Activated T-cell treated with anti-CD3 and anti-CD28 coated beads, Interleukin-2, amount 50 U/mL, for 72 hours (primary cell): ENCODE results near the gene NEK4. TPM values are rescaled to one million over a fixed set of nuclear protein-coding genes. Genes with fewer than 3 reads are reported as not detected.

ENCODE experiments used
- ATAC-seq, 2 donors: fragments of 150-1000 bp; cut with Tn5 transposase; replicated peaks in 1 of 2; 2 replicates each; pipeline ENCODE4 v1.10.0; 2021; ENCODE audit warnings: moderate library complexity in 2 of 2, mild to moderate bottlenecking in 1 of 2
- DNase-seq, 2 donors: peaks; one replicate each; pipeline ENCODE4 v3.0.0; 2021 to 2022; ENCODE audit warnings: mixed read lengths in 1 of 2
- H3K27ac Mint-ChIP-seq: one replicate; pipeline ENCODE4 v1.8.0; 2022; ENCODE audit warnings: mild to moderate bottlenecking, moderate library complexity, mixed read lengths
- H3K27me3 Mint-ChIP-seq: one replicate; pipeline ENCODE4 v1.8.0; 2022; ENCODE audit warnings: low read depth, mixed read lengths
- H3K36me3 Mint-ChIP-seq, 2 donors: one replicate each; pipeline ENCODE4 v1.8.0; 2022; ENCODE audit warnings: mixed read lengths in 2 of 2, mild to moderate bottlenecking in 1 of 2; ENCODE audit not compliant: insufficient read depth in 2 of 2
- H3K4me1 Mint-ChIP-seq: one replicate; pipeline ENCODE4 v1.8.0; 2022; ENCODE audit warnings: low read depth, mixed read lengths
- H3K4me3 Mint-ChIP-seq, 2 donors: one replicate each; pipeline ENCODE4 v1.8.0; 2022; ENCODE audit warnings: mild to moderate bottlenecking in 2 of 2, mixed read lengths in 2 of 2, moderate library complexity in 2 of 2
- H3K9me3 Mint-ChIP-seq, 2 donors: one replicate each; pipeline ENCODE4 v1.8.0; 2022; ENCODE audit warnings: mixed read lengths in 2 of 2
- total RNA-seq, 2 donors: library from RNA; stranded (reverse); gene quantifications; one replicate each; pipeline ENCODE4 v1.2.3, GENCODE V29; 2022

NEK4 gene
- total RNA-seq, 2 donors from 2014 or later, result 15.9 to 25.6 TPM

GRCh38 chr3:52723935-52724334, 46.8 kb downstream of the NEK4 start:
- peaks cover 23% of the 10 kb centered on the region for H3K4me1 Mint-ChIP-seq

GRCh38 chr3:52722491-52722890, 48.2 kb downstream of the NEK4 start:
- ATAC-seq, result no peak
- Mint-ChIP-seq H3K36me3 (peaks cover 2 to 10% of the 10 kb centered on the region in 2 donors), H3K4me1 (peaks cover 23% of the 10 kb centered on the region), H3K9me3 (peaks cover 0 to 2% of the 10 kb centered on the region in 2 donors), H3K4me3 (no peak overlapping the region), H3K27ac (no peak overlapping the region), H3K27me3 (no peaks in the 10 kb centered on the region)
- DNase-seq, result no peak

More at GRCh38 chr3:52723935-52724334, 46.8 kb downstream of the NEK4 start:
- no peak for DNase-seq
- Mint-ChIP-seq H3K27me3 (no peaks in the 10 kb centered on the region), H3K27ac (no peak overlapping the region), H3K36me3 (peaks cover 5 to 10% of the 10 kb centered on the region in 2 donors), H3K9me3 (peaks cover under 1 to 2% of the 10 kb centered on the region in 2 donors), H3K4me3 (no peak overlapping the region)
- ATAC-seq, result no peak

- Mint-ChIP-seq H3K4me1 (peaks cover 23% of the 10 kb centered on the region), H3K4me3 (no peak overlapping the region), H3K9me3 (peaks cover 0 to 2% of the 10 kb centered on the region in 2 donors), H3K36me3 (peaks cover 2 to 9% of the 10 kb centered on the region in 2 donors), H3K27ac (no peak overlapping the region), H3K27me3 (no peaks in the 10 kb centered on the region)
- DNase-seq (no peak), ATAC-seq (peak in 1 of 2 donors; percentile 17)
Measured at GRCh38 chr3:52721730-52722008, 49.1 kb downstream of the NEK4 start.

- no peaks in the 10 kb centered on the region for H3K27me3 Mint-ChIP-seq
- peak overlapping the region; percentile 92 for H3K27ac Mint-ChIP-seq
- peaks cover 0 to 2% of the 10 kb centered on the region in 2 donors for H3K9me3 Mint-ChIP-seq
- ATAC-seq, result peak; percentile 41 to 48
- DNase-seq, result no peak
- H3K4me1 Mint-ChIP-seq, result peaks cover 23% of the 10 kb centered on the region
- peak overlapping the region in 1 of 2 donors; percentile 56 for H3K4me3 Mint-ChIP-seq
- H3K36me3 Mint-ChIP-seq, result peaks cover 2 to 9% of the 10 kb centered on the region in 2 donors
Measured at GRCh38 chr3:52721002-52721729, 49.6 kb downstream of the NEK4 start.

DNA sequence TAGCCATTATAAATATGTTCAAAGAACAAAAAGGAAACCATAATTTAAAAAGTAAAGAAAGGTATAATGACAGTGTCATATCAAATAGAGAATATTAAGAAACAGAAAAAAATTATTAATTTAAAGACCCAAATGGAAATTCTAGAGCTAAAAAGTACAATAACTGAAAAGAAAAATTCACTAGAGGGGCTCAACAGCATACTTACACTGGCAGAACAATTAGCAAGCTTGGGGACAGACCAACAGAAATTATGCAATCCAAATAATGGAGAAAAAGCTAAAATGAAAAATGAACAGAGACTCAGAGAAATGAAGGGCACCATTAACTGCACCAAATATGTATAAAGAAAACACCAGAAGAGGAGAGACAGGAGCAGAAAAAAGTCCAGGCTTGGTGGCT, 51.1 kb downstream of the NEK4 start:
- Mint-ChIP-seq H3K27me3 (no peaks in the 10 kb centered on the region), H3K27ac (no peak overlapping the region), H3K36me3 (peaks cover 2 to 9% of the 10 kb centered on the region in 2 donors), H3K4me1 (peaks cover 23% of the 10 kb centered on the region), H3K4me3 (no peak overlapping the region), H3K9me3 (peaks cover 0 to 2% of the 10 kb centered on the region in 2 donors)
- DNase-seq (no peak), ATAC-seq (no peak)

GRCh38 chr3:52715714-52716305, 54.9 kb downstream of the NEK4 start:
- Mint-ChIP-seq H3K27me3 (no peaks in the 10 kb centered on the region), H3K9me3 (peaks cover 0 to 2% of the 10 kb centered on the region in 2 donors), H3K27ac (no peak overlapping the region), H3K36me3 (peaks cover 2 to 14% of the 10 kb centered on the region in 2 donors), H3K4me3 (no peak overlapping the region), H3K4me1 (peaks cover 7% of the 10 kb centered on the region)
- ATAC-seq, result no peak
- DNase-seq, result no peak

GRCh38 chr3:52714335-52715302, 56.1 kb downstream of the NEK4 start:
- Mint-ChIP-seq H3K4me3 (no peak overlapping the region), H3K27me3 (no peaks in the 10 kb centered on the region), H3K9me3 (no peaks in the 10 kb centered on the region), H3K27ac (no peak overlapping the region), H3K36me3 (peaks cover under 1 to 12% of the 10 kb centered on the region in 2 donors), H3K4me1 (peaks cover 3% of the 10 kb centered on the region)
- ATAC-seq, result no peak
- DNase-seq, result no peak

DNA sequence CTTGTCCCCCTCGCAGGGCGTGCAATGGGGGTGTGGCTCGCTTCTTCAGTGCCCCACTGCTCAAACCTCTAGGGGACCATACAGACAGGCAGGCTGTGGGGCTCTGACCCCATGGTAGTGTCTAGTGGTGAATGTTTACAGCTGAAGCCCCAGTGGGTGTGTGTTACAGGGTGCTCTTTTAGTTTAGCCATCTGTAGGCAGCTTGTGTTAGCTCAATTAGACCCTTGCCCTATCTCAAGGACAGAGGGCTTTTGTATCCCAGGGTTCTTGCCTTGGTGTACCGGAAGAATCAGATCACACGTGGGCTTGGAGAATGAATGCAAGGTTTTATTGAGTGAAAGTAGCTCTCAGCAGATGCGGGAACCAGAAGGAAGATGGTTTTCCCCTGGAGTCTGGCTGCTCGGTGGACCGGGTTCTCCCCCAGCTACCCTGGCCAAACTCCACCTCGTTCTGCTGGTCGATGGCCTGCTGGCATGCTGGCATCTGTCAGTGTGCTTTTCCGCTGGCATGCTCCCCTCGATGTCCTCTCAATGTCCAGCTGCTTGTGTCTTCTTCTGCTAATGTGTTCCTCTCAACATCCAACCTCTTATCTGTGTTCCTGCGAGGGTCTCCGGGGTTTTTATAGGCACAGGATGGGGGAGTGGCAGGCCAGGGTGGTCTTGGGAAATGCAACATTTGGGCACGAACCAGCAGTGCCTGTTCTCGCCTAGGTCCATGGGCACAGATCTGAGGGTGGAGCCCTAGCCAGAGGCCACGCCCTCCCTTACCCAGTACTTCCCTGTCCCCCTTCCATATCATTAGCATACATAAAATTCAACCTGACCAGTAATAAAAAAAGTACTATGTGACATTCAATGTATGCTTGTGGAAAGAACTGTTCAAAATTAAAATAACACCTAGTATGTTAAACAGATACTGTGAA, 58.2 kb downstream of the NEK4 start:
- no peak overlapping the region for H3K27ac Mint-ChIP-seq
- H3K36me3 Mint-ChIP-seq, result peaks cover 0 to 8% of the 10 kb centered on the region in 2 donors
- peaks cover 17% of the 10 kb centered on the region for H3K4me1 Mint-ChIP-seq
- no peaks in the 10 kb centered on the region for H3K9me3 Mint-ChIP-seq
- no peak overlapping the region for H3K4me3 Mint-ChIP-seq
- no peaks in the 10 kb centered on the region for H3K27me3 Mint-ChIP-seq
- DNase-seq, result no peak
- ATAC-seq, result no peak

DNA sequence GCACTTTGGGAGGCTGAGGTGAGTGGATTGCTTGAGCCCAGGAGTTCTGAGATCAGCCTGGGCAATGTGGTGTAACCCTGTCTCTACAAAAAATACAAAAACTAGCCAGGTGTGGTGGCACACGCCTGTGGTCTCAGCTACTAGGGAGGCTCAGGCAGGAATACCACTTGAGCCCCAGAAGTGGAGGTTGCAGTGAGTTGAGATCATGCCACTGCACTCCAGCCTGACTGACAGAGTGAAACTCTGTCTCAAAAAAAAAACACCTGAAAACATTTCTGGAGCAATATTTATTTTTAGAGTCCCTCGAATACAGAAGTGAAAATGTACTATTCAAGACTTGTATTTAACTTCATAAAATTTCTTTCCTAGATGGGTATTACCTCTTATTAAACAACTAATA, 60.2 kb downstream of the NEK4 start:
- peak overlapping the region; percentile 38 for H3K27ac Mint-ChIP-seq
- H3K4me3 Mint-ChIP-seq, result no peak overlapping the region
- no peak for ATAC-seq

GRCh38 chr3:52707585-52707984, 63.2 kb downstream of the NEK4 start:
- ATAC-seq (no peak), DNase-seq (no peak)
- Mint-ChIP-seq H3K27me3 (no peaks in the 10 kb centered on the region), H3K4me1 (peaks cover 42% of the 10 kb centered on the region), H3K36me3 (peaks cover 0 to 8% of the 10 kb centered on the region in 2 donors), H3K9me3 (no peaks in the 10 kb centered on the region), H3K27ac (peak overlapping the region; percentile 96), H3K4me3 (peak overlapping the region; percentile 94 to 98)

More for the DNA sequence above, 60.2 kb downstream of the NEK4 start:
- Mint-ChIP-seq H3K9me3 (no peaks in the 10 kb centered on the region), H3K36me3 (peaks cover 0 to 8% of the 10 kb centered on the region in 2 donors), H3K27me3 (no peaks in the 10 kb centered on the region), H3K4me1 (peaks cover 22% of the 10 kb centered on the region)
- DNase-seq, result no peak

GRCh38 chr3:52705688-52706686, 64.8 kb downstream of the NEK4 start, which contains the start of the genes GLT8D1 and SPCS1:
Gene GLT8D1 (minus strand): TSS chr3:52705791. CDS start chr3:52700460, 5,331 bp downstream.
Gene SPCS1 (plus strand): TSS chr3:52706106. CDS start chr3:52706247, 141 bp downstream.
- Mint-ChIP-seq H3K27me3 (no peaks in the 10 kb centered on the region), H3K4me1 (peaks cover 42% of the 10 kb centered on the region), H3K27ac (peak within 1 kb of the TSS; percentile 97), H3K4me3 (peak within 1 kb of the TSS; percentile 98), H3K36me3 (peaks cover 0 to 4% of the 10 kb centered on the region in 2 donors), H3K9me3 (no peaks in the 10 kb centered on the region)
- peak; percentile 90 to 91 for DNase-seq
- ATAC-seq, result peak; percentile 94 to 95
